DMS53 treated with DMSO at 0.1 percent for 48 hours (cell line): ENCODE data around the gene TRPM4.
"Not testable (repeated sequence)": the region's sequence is repeated elsewhere in the genome, so short reads cannot be mapped to it uniquely, and the experiment has no call there.

Experiments used
- DNase-seq: peaks from one replicate; lab custom pipeline; 2025; ENCODE audit not compliant: unreplicated experiment; lab: John Stamatoyannopoulos, UW

Gene TRPM4

DNA sequence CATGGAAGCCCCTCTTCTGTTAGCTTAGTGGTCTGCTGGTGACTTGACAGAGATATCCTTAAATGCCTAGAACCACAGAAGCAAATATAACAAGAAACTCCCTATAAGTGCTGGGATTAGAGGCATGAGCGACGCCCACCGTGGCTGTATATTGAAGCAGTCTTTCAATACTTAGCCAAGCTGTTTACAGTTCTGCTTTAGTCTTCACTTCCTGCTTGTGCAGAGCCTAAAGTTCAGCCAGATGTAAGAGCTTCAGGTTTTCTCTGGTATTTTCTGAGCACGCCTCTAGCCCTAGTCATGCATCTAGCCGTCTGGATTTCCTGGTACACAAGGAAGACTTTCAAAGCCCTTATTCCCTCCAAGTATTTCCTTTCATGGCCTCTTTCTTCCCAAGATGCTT is 28.5 kb downstream of the TRPM4 start:
- DNase-seq, result no peak

DNA sequence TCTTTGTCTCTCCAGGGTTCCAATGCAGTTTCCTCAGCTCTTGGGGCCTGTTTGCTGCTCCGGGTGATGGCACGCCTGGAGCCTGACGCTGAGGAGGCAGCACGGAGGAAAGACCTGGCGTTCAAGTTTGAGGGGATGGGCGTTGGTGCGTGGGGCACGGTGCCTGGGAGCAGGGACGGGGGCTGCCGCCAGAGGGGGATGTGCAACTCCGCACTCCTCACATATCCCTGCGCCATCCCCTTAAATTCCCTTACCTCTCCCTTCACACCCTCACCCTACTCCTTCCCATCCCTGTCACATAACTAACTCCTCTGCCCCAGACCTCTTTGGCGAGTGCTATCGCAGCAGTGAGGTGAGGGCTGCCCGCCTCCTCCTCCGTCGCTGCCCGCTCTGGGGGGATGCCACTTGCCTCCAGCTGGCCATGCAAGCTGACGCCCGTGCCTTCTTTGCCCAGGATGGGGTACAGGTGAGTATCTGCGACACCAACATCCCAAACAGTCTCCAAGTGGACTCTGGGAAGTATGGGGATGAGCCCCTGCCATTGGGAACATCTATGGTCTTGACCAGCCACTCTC is 31.1 kb downstream of the TRPM4 start:
- no peak for DNase-seq

DNA sequence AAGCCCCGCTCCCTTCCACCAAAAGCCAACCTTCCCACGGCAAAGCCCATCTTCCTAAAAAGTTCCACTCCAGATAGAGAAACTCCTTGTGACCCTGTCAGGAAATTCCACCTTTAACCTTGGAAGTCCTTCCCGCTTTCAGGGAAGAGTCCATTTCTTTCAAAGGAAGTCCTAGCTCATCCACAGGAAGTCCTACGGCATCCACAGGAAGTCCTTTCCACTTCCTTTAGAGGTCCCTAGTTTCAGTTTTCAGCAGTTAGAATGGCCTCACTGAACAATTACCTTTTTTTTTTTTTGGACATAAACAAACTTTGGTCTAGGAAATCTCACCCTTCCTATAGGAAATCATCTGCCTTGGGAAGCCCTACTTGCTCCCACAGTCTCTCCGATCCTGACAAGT is 31.7 kb downstream of the TRPM4 start:
- no peak for DNase-seq

DNA sequence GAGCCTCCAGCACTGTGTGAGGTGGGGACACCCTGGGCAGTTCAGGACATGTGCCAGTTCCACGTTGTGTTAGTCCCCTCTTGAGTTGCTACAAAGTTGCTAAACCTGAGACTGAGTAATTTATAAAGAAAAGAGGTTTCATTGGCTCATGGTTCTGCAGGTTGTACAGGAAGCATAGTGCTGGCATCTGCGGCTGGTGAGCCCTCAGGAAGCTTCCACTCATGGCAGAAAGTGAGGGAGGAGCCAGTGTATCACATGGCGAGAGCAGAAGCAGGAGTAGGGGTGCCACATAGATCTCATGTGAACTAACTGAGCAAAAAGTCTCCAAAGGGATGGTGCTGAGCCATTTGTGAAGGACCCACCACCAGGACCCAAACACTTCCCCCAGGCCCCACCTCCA is 33.2 kb downstream of the TRPM4 start:
- DNase-seq, result no peak

DNA sequence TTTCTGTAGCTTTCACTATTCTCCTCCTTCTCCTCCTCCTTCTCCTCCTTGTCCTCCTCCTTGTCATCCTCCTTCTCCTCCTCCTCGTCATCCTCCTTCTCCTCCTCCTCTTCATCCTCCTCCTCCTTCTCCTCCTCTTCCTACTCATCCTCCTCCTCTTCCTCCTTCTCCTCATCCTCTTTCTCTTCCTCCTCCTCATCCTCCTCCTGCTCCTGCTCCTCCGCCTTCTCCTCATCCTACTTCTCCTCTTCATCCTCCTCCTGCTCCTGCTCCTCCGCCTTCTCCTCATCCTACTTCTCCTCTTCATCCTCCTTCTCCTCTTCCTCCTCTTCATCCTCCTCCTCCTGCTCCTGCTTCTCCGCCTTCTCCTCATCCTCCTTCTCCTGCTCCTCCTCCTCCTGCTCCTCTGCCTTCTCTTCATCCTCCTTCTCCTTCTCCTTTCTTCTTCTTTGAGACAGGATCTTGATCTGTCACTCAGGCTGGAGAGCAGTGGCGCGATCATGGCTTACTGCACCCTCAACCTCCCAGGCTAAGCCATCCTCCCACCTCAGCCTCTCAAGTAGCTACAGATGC is 36.3 kb downstream of the TRPM4 start:
- DNase-seq, result no peak

DNA sequence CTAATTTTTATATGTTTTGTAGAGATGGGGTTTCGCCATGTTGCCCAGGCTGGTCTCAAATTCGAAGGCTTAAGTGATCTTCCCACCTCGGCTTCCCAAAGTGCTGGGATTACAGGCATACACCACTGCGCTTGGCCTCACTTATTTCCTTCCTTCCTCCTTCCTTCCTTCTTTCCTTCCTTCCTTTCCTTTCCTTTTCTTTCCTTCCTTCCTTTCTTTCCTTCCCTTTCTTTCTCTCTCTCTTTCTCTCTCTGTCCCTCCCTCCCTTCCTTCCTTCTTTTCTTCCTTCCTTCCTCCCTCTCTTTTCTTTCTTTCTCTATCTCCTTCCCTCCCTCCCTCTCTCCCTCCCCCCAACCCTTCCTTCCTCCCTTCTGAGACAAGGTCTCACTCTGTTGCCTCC is 36.8 kb downstream of the TRPM4 start:
- no peak for DNase-seq

DNA sequence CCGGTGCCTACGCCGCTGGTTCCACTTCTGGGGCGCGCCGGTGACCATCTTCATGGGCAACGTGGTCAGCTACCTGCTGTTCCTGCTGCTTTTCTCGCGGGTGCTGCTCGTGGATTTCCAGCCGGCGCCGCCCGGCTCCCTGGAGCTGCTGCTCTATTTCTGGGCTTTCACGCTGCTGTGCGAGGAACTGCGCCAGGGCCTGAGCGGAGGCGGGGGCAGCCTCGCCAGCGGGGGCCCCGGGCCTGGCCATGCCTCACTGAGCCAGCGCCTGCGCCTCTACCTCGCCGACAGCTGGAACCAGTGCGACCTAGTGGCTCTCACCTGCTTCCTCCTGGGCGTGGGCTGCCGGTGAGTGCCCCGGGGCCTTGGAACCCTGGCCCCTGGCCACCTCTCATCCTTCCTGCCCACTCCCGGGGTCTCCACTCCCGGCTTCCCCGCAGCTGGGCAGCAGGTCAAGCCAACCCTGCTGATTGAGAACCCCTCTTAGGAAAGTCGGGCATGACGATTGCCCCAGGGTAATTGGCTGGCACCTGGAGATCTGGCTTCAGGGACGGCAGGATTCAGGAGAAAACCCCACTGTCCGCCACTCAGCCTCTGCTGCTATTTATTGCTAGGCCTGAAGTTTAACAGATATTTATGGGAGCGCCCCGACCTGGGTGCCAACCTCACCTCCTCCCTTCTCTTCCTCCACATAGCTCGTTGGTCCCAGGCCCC is 39.1 kb downstream of the TRPM4 start:
- peak; percentile 27 for DNase-seq

DNA sequence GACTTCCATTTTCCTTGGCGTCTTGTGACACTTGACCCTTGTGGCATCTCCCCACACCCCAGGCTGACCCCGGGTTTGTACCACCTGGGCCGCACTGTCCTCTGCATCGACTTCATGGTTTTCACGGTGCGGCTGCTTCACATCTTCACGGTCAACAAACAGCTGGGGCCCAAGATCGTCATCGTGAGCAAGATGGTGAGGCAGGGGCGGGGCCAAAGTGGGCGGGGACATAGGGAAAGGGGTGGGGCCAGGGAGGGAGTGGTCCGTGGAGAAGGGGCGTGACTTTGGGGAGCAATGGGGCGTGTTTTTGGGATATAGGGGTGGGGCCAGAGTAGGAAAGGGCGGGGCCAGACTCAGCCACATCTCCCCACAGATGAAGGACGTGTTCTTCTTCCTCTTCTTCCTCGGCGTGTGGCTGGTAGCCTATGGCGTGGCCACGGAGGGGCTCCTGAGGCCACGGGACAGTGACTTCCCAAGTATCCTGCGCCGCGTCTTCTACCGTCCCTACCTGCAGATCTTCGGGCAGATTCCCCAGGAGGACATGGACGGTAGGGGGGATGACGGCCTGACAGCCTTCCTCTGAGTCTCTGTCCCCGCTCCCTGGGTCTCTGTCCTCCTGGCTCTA is 42.8 kb downstream of the TRPM4 start:
- DNase-seq, result no peak

DNA sequence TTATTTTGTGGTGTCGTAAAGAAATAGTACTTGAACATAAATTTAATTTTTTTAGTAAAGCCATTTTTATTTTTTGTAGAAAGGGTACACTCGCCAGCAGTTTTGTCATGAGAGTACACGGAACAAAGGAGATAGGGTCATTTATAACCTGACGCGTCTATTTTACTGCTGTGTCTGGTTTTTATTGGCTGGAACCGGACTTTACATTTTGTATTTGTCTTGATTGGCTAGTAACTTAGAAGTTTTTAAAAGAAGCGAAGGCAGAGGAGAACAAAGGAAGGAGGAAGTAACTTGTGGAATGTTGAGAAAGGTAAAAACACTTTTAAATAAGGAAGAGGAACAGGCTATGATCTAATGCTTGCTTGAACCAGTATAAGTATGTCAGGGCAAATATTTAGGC is 43.5 kb downstream of the TRPM4 start:
- no peak for DNase-seq

DNA sequence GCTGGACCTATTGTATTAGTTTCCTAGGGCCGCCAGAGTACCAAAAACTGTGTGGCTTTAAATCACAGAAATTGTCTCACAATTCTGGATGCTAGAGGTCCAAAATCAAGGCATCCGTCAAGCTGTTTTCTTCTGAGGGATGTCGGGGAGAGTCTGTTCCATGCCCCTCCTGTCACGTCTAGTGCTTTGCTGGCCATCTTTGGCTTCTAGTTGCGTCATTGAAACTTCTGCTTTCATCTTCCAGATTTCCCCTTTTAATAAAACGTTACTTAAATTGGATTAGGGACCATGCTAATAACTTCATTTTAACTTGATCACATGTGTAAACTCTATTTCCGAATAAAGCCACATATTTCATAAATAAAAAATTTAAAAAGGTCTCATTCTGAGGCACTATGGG is 47.5 kb downstream of the TRPM4 start:
- no peak for DNase-seq

DNA sequence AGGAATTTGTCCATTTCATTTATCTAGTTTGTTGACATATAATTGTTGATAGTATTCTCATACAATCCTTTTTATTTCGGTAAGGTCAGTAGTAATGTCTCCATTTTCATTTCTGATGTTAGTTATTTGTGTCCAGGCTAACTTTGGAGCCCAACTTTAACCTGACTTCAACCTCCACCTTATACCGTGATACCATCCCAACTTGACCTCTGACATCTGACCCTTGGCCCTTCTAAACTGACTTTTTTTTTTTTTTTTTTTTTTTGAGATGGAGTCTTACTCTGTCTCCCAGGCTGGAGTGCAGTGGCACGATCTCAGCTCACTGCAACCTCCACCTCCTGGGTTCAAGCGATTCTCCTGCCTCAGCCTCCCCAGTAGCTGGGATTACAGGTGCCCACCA is 51.9 kb downstream of the TRPM4 start:
- not testable (repeated sequence) for DNase-seq

DNA sequence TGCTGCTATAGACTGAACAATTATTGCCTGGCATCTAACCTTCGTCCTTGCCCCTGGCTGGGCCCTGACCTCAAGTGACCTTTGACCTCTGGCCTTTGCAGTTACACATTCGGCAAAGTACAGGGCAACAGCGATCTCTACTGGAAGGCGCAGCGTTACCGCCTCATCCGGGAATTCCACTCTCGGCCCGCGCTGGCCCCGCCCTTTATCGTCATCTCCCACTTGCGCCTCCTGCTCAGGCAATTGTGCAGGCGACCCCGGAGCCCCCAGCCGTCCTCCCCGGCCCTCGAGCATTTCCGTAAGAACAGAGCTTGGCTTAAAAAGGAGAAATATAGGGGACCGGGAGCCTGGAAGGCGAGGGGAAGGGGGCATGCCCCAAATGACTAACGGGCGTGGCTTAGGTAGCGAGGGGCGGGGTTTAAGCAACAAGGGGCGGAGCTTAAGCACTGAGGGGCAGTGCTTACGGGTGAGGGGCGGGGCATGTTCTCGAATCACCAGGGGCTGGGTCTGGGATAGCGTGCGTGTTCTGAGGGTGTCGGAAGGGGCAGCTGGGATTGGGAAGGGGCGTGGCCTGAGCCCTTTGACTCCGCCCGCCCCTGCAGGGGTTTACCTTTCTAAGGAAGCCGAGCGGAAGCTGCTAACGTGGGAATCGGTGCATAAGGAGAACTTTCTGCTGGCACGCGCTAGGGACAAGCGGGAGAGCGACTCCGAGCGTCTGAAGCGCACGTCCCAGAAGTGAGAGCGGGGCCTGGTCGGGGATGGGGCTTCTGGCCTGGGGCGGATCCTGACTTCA is 52.7 kb downstream of the TRPM4 start:
- no peak for DNase-seq

DNA sequence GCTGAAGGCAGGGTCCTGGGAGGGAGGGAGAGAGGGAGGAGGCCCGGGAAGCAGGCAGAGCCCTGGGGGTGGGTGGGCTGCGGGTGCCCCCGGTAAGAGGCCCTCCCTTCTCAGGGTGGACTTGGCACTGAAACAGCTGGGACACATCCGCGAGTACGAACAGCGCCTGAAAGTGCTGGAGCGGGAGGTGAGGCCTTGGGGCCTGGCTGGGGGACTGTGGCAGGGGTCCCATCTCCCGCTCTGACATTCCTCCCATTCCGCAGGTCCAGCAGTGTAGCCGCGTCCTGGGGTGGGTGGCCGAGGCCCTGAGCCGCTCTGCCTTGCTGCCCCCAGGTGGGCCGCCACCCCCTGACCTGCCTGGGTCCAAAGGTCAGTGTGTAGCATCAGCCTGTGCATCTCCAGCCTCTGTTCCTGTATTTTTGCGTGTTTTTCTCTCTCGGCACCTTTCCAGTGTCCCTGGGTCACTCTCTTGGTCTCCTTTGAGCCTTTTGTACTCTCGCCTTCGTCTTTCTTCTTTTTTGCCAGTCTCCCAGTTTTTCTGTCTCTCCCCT is 53.4 kb downstream of the TRPM4 start:
- DNase-seq, result no peak

DNA sequence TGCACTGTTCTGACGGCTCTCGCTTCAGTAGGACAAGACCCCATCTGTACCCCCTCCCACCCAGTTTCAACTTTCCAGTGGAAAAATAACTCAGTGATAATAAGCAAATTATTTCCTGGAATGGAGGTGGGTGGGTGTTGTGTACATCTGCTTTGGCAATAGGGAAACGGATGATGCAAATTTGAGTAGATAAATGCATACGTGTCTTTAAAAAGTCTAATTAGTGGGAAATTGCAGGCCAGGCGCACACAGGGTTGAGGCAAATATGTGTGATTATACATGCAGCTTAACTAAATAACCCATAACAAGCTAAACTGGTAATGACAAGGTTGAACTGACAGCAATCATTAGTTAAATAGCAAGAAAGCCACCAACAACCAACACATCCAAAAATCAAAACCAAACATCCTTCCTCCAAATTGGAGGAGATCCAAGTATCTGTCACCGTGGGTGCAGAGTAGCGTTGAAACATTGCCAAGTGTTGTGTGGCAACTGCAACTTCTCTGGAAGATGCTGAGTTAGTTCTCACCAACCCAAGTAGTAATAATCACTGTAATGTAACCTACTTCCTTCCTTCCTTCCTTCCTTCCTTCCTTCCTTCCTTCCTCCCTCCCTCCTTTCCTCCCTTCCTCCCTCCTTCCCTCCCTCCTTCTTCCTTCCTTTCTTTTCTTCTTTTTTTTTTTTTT is 54.6 kb downstream of the TRPM4 start:
- DNase-seq, result no peak

DNA sequence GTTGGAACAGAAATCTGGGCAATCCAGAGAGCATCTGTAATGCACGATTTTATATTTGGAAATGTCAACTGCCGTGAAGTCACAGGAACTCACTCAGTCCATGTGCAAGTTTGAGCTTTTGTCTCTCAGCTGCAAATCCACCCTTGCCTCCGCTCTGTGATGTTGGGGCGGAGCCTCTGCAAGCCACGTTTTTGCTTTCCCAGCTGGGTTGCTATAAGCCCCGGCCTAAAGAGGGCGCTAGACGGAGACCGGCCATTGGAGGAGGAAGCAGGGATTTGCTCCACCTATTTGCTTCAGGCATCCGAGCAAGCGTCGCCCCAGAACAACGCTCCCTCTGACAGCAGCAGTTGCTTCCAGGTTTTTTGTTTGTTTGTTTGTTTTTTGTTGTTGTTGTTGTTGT is 56.2 kb downstream of the TRPM4 start:
- no peak for DNase-seq

DNA sequence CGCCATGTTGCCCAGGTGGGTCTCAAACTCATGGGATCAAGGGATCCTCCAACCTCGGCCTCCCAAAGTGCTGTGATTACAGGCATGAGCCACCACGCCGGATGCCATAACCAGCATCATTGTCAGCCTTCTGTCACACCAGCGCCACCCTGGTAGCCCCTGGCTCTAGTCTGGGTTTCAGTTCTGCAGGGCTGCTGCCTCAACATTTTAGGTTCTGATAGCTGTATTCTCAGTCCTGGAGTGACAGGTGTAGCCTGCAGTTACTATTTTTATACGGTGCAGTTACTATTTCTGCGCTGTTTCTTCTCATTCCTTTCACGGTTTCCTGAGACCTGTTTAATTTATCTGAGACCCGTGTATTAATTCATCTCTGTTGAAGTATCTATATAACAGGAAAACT is 57.1 kb downstream of the TRPM4 start:
- no peak for DNase-seq

DNA sequence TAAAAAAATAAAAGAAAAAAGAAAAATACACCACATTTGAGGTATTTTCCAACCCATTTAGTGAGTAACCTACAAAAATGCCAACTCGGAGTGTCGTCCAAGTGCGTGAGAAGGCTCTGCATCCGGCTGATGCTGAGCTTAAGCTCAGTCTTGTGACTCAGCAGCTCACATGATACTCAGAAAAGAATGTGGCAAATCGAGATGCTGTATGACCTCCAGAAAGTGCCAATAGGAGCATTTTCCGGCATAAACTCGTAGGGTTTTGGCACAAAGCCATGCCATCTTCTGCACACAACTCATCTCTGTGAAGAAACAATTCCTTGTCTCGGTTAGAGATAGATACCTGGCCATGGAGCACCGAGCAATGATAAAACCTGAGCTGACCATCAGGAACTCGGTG is 58.5 kb downstream of the TRPM4 start:
- no peak for DNase-seq

DNA sequence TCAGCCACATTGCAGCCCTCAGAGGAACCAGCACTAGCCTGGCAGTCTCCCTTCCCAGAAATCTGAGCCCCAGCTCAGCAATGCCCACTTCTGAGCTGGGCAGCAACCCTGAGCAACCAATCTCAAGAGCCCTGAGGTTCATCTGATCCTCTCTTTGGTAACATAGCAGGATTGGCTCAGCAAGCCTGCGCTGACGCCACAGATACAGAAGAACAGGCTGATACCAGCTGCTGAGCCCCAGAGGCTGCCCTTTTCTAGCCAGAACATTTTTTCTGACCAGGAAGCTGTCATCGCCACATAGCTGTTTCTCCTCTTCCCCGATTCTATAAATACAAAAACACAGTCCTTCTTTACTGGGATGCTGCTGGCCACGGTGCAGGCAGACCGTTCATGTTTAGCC is 59.8 kb downstream of the TRPM4 start:
- DNase-seq, result no peak

DNA sequence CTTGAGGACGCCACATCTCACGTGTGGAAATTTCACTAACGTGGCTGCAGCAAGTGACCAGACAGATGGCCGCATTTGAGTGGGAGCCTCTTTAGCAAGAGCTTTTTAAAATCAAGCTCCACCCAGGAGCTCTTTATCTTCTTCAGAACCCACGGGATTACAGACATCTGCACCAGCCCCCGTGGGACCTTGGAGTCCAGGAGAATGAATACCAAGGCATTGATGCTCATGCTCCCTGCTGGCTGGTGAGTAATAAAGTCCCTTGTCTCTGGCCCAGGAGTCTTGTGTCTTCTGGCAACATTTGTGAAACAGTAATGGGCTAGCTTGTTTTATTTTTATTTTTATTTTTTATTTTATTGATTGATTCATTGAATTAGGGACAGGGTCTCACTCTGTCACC is 64.4 kb downstream of the TRPM4 start:
- no peak for DNase-seq

DNA sequence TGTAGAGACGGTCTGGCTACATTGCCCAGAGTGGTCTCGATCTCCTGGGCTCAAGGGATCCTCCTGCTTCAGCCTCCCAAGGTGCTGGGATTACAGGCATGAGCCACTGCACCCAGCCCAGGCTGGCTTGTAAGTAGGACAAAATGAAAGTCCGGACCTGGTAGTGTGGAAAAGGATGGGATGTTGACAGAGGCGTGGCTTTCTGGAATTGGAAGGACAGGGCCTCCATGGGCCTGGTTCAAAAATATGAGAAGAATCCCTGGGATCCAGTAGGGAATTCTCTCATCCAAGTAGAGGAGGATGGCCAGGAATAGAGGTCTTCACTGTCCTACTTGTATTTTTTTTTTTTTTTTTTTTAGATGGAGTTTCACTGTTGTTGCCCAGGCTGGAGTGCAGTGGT is 64.9 kb downstream of the TRPM4 start:
- DNase-seq, result no peak

DNA sequence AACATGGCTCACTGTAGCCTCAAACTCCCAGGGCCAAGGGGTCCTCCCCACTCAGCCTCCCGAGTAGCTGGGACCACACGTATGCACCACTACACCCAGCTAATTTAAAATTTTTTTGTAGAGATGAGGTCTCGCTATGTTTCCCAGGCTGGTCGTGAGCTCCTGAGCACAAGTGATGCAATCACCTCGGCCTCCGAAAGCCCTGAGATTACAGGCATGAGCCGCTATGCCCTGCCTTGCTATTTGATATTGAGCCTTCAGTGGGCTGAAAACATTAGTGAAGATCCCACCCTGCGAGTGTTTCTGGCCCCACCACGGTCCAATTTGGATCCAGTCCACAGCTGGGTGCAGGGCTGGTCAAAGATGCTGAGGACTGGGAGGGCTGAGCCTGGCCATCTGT is 65.9 kb downstream of the TRPM4 start:
- no peak for DNase-seq
